GM21723 (cell line): ENCODE measurements around the gene SMARCA2.

Experiments used
- ATAC-seq: cut with Tn5 transposase; IDR thresholded peaks from one replicate; pipeline ENCODE4 v1.9.1; 2021; ENCODE audit warnings: mild to moderate bottlenecking, moderate library complexity; ENCODE audit not compliant: unreplicated experiment

Gene SMARCA2

DNA sequence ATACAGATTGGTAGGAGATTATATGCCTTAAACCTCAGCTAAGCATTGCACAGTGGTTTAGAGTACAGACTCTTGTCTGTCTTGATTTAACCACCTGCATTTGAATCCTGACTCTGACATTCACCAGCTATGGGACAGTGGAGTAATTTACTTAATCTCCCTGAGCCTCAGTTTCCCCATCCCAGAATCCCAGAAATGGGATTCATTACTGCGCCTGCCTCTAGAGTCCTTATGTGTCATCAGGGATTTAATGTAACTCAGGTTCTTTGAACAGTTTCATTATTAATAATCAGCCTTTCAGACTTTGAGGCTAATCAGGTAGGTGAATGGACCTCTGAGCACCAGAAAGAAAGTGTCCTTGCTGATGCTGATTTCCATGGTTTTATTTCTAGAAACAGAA, 149.1 kb downstream of the SMARCA2 start:
- no peak for ATAC-seq

DNA sequence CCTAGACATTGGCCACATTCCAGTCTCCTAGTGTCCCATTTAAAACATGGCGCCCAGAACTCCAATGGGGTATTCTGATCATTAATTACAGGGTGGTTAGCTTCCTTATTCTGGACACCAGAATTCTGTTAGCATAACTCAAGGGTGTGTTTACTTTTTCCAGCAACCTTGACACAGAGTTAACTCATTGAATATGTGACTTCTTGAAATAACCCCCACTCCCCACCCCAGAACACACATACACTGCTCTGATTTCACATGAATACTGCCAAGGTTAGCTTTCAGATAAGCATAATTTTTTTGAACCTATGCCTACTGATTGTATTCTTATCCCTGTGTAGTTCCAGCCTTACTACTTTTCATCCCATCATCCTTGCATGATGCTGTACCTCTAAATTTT, 151.1 kb downstream of the SMARCA2 start:
- no peak for ATAC-seq

DNA sequence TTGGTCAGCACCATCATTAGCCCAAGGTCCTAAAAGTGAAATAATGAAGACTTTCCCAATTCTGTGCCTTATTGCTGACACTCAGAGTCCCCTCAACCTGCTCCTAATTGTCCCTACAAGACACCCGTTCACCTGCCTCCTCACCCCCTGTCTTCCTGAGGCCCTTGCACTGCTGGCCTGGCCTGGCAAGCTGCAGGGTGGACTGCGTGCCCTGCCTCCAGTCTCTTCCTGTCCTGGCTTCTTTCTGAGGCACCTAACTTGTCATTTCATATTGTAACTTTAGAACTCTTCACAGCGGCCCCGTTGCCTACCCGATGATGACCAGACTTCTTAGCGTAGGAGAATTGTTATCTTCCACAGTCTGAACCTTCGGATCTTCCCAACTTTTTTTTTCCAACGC, 153.9 kb downstream of the SMARCA2 start:
- no peak for ATAC-seq

DNA sequence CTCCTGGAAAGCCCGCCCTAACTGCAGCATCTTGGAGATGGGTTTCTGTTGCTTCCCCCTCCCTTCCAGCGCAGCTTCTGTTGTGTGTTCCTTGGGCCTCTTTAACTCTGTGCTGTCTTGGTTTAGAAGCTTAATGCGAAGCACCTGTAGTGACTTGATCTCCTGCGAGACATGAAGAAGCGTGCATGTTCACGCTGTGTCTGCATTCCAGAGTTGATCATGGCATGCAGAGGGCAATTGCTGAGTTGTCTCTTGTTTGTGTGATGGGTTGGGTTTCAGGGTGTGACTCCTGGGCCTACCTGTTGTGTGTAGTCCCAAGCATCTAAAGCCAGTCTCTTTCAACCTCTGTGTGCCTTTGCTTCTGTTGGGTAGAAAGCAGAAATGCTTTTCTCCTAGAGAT, 155.6 kb downstream of the SMARCA2 start:
- no peak for ATAC-seq

- ATAC-seq, result no peak
Observed at GRCh38 chr9:2173170-2173569, 158.0 kb downstream of the SMARCA2 start.

DNA sequence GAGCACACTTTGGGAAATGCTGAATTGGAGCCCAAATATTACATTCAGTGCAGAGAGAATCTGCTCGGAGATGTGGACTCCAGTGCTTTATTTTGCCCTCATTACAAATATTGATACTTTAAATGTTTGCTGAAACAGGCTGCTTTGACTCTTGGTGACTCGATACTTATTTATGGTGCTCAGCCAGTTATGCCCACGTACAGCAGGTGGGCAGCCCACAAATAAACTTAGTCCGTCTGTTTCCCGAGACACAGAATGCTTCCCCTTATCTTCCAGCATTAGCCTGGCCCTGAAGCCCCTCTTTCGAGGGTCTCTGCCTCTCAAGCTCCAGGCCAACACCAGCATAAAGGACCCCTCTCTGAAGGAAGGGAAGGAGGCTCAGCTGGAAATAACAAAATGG, 158.7 kb downstream of the SMARCA2 start:
- no peak for ATAC-seq

DNA sequence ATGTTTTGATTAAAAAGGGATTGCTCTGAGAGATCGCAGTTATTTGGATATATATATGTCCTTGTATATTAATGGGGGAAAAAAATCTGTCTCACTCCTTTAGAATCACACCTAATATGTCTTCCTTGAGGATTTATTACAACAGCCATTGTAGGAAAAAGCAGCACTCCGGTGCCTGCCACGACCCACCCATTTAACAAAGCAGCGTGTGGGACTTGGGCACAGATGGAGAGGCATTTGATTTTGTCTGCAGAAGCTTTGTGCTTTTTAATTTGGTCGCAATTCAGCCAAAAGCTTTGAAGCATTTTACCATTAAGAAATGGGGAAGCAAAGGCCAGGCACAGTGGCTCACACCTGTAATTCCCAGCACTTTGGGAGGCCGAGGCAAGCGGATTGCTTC, 159.2 kb downstream of the SMARCA2 start:
- no peak for ATAC-seq

GRCh38 chr9:2174911-2175310, 159.8 kb downstream of the SMARCA2 start:
- no peak for ATAC-seq

DNA sequence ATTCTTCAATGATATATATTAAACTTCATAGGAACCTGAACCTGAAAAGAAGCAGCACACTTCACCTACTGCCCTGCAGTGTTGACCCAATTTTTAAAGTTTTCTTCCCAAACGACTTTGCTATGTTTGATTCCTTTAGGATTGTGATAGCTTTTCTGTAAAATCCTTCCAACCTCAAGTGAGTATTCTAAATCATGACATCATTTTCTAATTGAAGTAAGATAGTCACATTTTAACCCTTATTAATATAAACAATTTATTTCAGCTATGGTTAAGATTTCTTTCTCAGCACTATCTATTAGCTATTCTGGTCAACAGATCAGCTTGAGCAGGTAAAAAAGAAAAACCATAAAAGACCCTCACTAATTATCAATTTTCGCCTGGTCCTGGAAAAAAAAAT, 162.0 kb downstream of the SMARCA2 start:
- ATAC-seq, result no peak

DNA sequence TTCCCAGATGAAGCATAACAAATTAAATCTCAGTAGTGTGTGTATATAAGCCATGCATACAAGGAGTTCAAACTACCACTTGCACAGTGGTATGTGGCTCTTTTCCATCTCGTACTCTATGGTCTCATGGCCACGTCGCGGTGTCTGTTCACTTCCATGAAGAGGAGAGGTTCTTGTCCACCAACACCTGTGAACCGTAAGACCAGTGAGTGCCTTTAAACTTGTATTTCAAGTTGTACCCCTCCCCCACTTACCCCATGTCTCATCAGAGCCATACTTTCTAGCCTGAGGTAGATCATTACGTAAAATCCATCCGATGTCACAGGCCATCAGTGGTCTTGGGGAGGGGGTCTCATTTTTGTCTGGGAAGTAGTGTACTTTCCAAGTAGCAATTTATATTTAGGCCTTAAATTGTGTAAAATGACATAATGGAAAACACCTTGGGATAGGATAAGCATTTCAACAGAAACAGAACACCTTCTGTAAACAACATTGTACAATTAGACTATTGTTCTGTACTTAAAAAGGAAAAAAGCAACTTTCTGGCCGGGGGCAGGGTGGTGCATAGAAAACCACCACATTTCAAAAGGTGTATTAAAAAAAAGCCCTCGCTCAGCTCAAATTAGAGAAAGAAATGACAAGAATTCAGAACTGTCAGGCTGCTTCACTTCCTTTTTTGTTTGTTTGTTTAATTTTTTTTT, 163.0 kb downstream of the SMARCA2 start:
- no peak for ATAC-seq

DNA sequence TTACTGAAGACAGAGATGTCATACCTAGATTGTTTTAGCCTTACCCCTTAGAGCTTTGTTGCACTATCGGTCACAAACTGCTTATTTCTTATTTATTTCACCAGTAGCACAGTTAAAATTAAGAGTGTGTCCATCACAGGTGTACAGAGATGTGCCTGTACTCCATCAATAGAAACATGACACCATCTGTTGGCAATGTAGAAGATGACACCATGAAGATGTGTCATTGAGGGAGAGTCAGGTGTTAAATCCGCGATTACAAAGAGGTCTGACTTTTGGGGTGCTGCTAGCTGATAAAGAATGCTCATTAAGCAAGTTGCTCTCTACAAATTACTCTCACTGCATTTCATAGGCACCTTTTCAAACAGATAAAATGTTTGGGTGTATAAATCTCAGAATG, 164.4 kb downstream of the SMARCA2 start:
- no peak for ATAC-seq

- ATAC-seq, result no peak
Observed at GRCh38 chr9:2180154-2180553, 165.0 kb downstream of the SMARCA2 start.

- ATAC-seq, result no peak
Observed at GRCh38 chr9:2180704-2181103, 165.6 kb downstream of the SMARCA2 start.

DNA sequence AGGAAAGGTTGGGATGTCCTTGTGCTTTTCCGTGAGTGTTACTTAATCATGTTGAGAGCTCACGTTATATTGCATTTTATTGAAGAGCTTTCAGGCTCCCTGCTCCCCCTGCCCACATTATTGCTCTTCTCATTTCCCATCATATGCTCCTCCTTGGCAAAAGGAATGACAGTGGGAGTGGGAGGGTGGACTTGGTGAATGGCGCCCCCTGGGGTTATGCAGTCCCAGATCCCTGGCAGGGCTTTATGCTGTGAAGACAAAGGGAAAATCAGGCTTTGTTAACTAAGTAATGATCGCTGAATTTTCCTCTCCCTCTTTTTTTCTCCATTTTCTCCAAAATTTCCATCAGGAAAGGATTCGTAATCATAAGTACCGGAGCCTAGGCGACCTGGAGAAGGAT, 166.6 kb downstream of the SMARCA2 start:
- ATAC-seq, result no peak

DNA sequence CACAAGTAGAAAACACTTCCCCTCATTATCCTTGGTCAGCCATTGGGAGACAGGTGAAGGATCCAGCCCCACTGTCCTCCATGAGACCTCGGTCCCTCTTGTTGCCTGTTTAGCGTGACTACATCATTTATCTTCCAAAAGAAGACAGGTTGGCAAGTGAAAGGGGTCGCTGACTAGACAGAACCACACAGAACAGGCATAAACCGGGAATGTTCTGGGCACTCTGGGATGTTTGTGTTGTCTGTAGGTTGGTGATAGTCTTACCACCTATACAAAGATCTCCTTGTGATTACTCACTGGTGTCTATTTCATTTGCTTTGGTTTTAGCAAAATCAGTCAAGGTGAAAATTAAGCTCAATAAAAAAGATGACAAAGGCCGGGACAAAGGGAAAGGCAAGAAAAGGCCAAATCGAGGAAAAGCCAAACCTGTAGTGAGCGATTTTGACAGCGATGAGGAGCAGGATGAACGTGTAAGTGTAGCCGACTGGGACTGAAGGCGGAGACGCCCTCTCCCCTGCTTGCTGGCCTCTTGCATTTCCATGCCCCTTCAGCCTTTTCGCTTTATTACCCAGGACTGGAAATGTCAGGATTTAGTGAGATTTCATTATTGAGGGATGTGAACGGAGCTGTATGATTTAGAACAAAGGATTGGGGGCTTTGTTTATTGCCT, 175.9 kb downstream of the SMARCA2 start:
- no peak for ATAC-seq

GRCh38 chr9:2191609-2191972, 176.4 kb downstream of the SMARCA2 start:
- ATAC-seq, result no peak

GRCh38 chr9:2192356-2192979, 177.3 kb downstream of the SMARCA2 start:
- no peak for ATAC-seq

DNA sequence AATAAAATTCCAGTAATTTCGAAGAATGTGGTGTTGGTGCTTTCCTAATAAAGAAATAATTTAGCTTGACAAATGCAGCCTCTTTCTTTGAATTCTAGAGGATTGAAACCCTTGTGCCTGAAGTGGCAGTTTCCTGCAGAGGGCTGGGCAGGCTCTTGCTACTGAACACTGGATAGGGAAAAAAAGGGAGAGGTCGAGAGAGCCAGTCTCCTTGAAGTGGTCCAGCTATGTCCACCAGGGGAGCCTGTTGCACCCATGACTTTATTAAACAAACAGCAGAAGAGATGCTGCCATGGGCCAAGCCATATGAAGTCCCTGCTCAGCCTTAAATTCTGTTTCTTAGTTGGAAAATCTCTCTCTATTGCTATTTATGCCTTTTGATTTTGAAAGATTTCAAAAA, 178.4 kb downstream of the SMARCA2 start:
- ATAC-seq, result no peak

DNA sequence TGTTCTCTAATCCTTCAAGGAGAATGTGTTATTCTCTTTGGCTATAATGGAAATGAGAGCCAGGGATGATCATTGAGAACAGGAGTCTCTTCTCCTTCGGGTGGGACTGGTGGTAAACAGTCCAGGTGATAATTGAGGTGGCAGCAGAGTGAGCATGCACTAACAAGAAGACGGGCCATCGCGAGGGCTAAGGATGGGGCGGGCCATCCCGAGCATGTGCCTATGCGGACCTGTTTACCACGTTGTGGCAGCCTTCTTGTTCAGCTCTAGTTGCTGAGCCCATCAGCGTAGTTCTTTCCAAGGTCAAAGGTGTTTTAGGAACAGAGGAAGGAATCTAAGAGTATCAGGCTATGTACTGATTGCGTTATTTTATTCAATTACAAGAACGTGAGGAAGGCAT, 180.1 kb downstream of the SMARCA2 start:
- ATAC-seq, result no peak

DNA sequence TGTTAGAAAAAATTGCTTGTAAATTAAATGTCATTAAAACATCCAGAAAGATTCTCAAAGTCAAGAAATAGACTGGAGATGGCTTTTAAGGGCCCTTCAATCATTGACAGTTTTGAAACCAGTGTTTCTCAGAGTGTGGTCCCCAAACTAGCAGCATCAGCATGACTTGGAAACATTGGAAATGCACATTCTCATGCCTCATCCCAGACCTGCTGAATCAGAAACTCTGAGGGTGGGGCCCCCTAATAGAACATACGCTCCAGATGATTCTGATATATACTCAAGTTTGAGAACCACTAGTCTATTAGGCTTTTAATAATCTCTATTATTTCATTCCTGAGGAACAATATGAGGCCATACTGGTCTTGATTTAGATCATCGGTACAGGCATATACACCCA, 181.6 kb downstream of the SMARCA2 start:
- no peak for ATAC-seq

GRCh38 chr9:2198956-2199635, 183.9 kb downstream of the SMARCA2 start:
- no peak for ATAC-seq
